ENCODE measurements around the gene C13orf46.
"Not testable (repeated sequence)": the region's sequence is repeated elsewhere in the genome, so short reads cannot be mapped to it uniquely, and the experiment has no call there.

Gene C13orf46

DNA sequence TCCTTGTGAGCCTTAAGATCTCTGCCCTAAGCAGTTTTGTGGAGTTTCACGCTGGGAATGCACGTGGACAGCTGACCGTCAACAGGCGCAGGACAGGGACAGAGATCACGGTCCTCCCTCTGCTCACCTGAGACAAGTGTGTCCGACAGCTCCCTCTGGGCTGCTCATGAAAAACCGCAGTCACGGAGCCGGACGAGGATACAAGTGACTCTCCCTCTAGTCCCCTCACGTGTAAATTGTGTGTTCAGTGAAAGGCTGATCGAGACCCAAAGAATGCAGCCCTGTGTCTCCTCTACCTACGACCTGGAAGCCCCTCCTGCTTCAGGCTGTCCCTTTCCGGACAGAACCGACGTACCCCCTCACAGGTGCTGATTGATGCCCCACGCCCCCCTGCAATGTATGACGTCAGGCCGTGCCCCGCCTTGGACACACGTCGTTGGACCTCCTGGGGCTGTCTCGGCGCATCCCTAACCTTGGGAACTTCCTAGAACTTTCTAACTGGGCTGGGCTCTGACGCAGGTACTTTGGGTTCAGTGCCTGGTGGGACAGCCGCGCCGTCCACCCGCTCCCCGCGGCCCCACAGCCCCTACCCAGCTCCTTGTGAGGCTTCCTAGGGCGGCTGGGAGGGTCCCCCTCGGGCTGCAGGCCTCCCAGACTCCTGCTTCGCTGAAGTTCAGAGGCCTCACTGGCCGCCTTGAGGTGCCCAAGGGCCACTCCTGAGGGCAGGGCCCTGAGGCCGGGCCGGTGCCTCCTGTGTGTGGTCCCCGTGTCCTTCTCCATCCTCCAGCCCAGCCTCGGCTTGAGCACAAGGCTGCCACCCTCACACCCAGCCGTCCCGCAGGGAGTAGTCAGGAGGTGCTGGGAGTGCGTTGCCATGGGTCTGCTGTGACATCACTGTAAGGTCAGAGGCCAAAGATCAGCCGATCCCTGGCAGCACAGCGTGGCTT is at the start of gene C13orf46:
Gene C13orf46 (minus strand): TSS at position 859 of the 947 bp plus-strand sequence. CDS start 79 bp downstream, at position 780.
- no peak for DNase-seq (ENCODE audit: low spot score)

DNA sequence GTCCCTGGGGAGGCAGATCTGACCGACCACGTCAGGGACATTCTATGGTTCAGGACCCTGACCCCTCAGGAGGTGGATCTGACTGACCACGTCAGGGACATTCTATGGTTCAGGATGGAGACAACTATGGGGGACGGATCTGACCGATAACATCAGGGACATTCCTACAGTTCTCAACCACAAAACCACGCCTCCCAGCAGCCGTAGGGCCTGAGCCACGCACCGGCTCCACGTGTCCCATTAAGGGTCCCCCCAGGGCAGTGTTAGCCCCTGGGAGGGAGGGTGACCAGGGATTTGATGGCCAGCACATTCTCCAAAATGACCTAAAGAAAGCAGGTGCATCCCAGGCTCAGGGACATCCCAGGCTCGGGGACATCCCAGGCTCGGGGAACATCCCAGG is 49.0 kb upstream of the C13orf46 start:
- DNase-seq (ENCODE audit: low spot score) = no peak

DNA sequence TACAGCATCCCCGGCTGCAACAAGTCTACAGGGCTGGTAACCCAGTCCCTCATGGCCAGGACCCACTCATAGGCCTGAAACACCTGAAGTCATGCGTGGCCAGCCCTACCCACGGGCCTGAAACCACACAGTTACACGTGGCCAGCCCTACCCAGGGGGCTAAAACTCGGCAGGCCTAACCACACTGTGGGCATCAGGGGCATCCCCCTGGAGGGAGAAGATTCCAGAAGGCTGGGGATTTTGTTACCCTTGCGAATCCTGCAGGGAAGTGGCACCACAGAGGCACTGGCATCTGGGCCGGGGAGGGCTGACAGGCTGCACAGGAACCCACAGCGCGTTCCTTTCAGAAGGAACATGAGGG is 48.4 kb upstream of the C13orf46 start:
- DNase-seq (ENCODE audit: low spot score) = no peak

- DNase-seq (ENCODE audit: low spot score) = no peak
Measured at GRCh38 chr13:114021464-114022308, 47.8 kb upstream of the C13orf46 start.

DNA sequence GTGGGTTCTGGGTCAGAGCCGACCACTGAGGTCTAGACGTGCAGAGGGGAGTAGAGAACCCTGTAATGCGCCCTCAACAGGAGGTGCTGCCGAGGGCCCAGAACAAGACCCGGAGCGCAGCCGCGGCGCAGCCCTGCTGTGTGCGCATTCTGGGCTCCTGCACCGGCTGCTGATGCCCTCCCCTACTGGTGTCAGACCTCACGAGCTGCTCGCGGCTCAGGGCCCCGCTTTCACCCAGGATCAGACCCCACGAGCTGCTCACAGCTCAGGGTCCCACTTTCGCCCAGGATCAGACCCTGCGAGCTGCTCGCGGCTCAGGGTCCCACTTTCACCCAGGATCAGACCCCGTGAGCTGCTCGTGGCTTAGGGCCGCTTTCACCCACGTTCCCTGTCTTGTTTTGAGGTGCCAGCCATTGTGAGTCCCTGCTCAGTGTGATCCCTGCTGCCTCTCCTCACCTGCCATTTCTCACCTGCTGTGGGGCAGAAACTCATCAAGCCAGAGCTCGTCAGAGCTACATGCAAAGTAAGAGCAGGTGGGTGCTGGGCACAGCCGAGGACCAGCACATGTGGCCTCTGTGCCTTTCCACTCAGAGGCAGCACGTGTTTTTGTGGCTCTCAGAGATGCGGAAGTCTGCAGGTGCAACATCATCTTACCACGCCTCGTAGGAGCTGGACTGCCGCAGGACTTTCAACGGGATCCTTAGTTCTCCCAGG is 47.0 kb upstream of the C13orf46 start:
- no peak for DNase-seq (ENCODE audit: low spot score)

DNA sequence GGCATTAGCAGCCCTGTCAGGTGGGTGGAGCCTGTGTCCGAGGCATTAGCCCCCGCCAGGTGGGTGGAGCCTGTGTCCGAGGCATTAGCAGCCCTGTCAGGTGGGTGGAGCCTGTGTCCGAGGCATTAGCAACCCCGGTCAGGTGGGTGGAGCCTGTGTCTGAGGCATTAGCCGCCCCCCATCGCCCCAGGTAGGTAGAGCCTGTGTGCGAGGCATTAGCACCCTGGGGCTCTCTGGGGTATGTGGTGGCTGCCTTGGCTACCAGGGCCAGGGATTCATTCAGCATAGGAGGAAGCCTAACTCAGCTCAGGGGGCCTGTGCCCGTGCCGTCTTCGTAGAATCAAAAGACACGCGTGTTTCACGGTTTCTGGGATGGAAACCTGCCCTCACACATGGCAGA is 46.3 kb upstream of the C13orf46 start:
- DNase-seq (ENCODE audit: low spot score) = not testable (repeated sequence)

GRCh38 chr13:114019367-114019766 is 45.5 kb upstream of the C13orf46 start:
- DNase-seq (ENCODE audit: low spot score) = no peak

DNA sequence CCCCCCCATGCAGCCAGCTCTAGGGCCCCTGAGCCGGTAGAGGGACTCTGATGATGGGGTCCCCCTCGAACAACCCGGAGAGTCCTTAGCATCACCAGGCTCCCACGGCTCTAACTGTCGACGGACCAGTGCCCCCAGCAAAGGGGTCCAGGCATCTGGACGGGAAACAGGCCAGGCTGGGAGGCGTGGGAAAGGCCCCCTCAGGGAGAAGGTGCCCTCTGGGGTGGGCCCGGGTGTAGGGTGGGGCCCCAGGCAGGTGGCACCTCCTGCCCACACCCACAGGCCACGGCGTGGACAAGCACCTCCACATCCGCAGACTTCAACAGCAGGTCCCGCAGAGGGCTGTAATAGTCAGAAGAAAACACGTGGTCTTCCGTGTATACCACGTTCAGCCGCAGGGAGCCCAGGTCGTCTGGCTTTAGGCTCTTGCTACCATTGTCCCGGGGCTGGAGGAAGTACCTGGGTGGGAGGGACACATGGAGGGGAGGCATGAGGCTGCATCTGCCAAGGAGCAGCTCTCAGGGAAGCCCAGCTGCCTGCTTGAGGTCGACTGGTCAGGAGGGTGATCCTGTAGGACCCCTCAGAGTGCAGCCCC is 44.7 kb upstream of the C13orf46 start:
- DNase-seq (ENCODE audit: low spot score) = no peak

DNA sequence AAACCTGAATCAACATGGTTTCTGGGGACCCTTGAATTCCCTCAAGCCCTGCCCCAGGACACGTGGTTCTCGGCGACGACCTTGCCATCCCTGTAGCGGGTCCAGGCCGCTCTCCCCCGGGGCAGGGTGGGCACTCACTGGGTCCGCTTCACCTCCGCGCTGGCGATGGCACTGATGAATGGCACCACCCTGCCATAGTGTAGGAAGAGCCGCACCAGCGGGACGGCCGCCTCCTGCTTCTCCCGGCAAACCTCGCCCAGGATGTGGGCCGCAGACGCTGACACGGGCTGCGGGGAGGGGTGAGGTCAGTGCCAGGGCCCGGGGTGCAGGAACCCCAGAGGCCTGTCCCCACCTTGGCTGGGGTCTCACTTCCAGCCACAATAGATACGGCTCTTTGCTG is 44.1 kb upstream of the C13orf46 start:
- no peak for DNase-seq (ENCODE audit: low spot score)

GRCh38 chr13:114017028-114017630 is 43.3 kb upstream of the C13orf46 start:
- DNase-seq (ENCODE audit: low spot score) = no peak

GRCh38 chr13:114016321-114017027 is 42.6 kb upstream of the C13orf46 start:
- DNase-seq (ENCODE audit: low spot score) = no peak

GRCh38 chr13:114015969-114016295 is 42.1 kb upstream of the C13orf46 start:
- DNase-seq (ENCODE audit: low spot score) = no peak

DNA sequence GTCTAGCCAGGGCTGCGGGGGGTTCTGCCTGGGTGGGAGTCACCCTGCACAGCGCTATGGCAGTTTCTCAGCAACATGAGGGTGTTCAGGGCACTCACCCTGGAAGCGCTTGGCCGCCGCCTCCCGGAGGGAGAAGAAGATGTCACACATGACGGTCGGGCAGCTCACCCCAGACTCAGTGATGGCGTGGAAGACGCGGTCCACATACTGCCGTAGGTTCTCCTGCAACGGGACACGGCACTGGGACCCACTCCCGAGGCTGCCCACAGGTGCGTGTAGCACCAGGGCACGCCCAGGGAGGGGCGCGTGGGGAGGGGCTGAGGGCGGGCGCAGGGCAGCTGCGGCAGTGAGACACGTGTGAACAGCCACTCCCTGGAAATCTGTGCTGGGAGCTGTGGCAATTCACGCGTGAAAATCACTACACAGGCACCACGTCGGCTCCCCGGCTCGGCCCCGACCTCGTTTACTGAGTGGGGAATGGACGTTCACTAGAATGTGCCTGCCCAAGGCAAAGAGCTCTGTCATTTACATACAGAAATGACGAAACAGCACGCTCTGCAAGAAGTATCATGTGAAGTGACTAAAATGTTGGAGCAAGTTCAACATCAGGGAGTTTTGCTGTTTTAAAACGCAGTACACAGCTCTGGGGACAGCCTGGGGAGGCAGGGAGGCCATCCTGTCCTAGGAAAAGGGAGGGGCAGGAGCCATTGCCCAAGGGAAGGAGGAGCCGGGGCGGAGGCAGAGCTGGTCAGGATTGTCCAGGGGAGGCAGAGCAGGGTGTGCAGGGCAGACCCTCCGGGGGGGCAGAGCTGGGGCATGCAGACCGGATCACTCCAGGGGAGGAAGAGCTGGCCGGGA is 41.5 kb upstream of the C13orf46 start:
- no peak for DNase-seq (ENCODE audit: low spot score)

DNA sequence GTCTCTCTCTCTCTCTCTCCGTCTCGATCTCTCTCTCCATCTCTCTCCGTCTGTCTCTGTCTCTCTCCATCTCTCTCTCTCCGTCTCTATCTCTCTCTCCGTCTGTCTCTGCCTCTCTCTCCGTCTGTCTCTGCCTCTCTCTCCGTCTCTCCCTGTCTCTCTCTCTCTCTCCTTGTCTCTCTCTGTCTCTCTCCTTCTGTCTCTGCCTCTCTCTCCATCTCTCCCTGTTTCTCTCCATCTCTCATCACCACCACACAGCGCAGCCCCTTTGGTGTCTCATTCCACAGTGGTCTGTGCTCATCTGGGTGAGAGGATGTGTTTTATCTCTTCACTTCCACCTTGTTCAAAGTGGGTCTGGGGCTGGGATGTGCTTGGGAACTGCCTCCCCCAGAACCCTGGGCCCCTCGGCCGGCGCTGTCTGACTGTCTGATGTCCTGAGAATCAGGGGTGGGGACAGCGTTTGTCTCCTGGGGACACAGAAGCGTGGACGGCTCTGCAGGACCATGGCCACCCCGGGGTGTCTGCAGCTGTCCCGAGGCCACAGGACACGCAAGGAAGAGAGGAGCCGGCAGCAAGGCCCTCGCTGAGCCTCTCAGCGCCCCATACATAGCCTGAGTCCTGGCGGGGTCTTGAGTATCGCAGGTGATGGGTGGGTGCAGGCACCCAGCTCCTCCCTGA is 40.2 kb upstream of the C13orf46 start:
- DNase-seq (ENCODE audit: low spot score) = no peak

DNA sequence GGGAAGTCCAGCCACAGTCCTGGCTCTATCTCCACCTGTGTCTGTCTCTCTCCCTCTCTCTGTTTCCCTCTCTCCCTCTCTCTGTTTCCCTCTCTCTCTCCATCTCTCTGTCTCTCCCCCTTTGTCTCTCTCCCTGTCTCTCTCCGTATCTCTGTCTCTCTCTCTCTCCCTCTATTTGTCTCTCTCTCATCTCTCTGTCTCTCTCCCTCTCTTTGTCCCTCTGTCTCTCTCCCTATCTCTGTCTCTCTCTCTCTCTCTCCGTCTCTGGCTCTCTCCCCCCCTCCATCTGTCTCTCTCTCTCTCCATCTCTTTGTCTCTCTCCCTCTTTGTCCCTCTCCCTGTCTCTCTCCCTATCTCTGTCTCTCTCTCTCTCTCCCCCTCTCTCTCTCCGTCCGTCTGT is 39.5 kb upstream of the C13orf46 start:
- DNase-seq (ENCODE audit: low spot score) = no peak

- no peak for DNase-seq (ENCODE audit: low spot score)
Measured at GRCh38 chr13:114012921-114013320, 39.0 kb upstream of the C13orf46 start.

DNA sequence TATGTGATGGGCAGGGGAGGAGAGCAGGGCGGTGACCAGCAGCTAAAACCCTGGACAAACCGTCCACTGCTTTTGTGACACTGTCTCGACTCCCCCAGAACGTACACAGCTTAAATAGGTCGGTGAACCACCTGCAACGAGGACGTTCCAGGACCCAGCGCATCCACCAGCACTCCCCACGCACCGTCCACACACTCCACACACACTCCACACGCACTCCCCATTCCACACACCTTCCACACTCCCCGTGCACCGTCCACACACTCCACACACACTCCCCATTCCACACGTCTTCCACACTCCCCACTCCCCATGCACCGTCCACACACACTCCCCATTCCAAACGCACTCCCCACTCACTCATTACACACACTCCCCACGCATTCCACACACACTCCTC is 38.3 kb upstream of the C13orf46 start:
- DNase-seq (ENCODE audit: low spot score) = no peak

DNA sequence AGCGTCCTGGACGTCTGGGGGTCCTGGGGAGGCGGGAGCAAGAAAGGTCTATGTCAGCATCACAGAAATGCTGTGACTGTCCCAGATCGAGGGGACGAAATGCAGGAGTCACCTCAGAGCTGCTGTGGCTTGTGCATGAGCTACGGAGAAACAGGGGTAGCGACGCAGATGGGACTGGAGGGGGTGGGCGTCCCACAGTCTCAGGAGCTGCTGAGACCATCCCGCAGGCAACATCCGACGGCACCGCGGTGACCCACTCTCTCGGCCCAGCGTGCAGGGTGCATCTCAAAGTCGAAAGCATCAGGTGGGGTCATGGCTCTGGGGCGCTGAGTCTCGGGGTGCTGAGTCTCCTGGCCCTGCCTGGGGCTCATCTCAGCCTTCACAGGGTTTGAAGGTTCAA is 37.4 kb upstream of the C13orf46 start:
- no peak for DNase-seq (ENCODE audit: low spot score)

DNA sequence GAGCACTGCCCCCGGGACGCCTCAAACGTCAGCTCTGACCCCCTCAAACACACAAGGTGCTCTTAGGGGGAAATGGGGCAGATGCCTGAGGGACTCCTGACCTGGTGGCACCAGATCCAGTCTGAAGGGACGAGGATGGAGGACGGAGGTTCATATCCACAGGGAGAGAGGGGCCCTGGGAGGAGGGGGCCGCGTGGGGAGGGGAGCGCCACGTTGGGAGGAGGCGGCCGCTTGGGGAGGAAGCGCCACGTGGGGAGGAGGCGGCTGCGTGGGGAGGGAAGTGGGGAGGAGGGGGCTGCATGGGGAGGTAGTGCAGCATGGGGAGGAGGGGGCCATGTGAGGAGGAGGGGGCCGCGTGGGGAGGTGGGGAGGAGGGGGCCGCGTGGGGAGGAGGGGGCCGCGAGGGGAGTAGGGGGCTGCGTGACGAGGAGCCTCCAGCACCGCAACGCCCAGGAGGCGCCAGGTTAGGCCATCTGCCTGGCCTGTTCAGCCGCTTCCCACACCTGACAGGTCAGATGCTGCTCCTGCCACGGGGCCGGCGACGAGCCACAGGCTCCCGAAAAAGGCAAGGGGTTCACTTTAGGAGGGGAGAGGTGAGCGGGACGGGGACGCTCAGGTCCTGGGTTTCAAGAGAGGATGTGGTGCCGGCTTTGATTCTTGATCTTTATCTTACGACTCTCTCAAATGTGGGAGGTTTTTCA is 36.7 kb upstream of the C13orf46 start:
- no peak for DNase-seq (ENCODE audit: low spot score)

Measured in LoVo (cell line).